HEK293T (cell line): ENCODE data around the gene SRGAP2C.
"Not testable (repeated sequence)": the region's sequence is repeated elsewhere in the genome, so short reads cannot be mapped to it uniquely, and the experiment has no call there.

ENCODE experiments used
- BHLHE40 ChIP-seq: fragments of 450-650 bp; IDR thresholded peaks from 2 replicates; pipeline ENCODE4 v1.6.1; 2016; ENCODE audit warnings: mild to moderate bottlenecking, moderate library complexity, borderline replicate concordance
- CTBP1 ChIP-seq: fragments of 450-650 bp; IDR thresholded peaks from 2 replicates; pipeline ENCODE4 v1.6.1; 2016; ENCODE audit warnings: borderline replicate concordance
- FOXA1 ChIP-seq: fragments of 450-650 bp; IDR thresholded peaks from 2 replicates; pipeline ENCODE4 v1.6.1; 2016; ENCODE audit warnings: mild to moderate bottlenecking
- FOXM1 ChIP-seq: fragments of 450-650 bp; IDR thresholded peaks from 2 replicates; pipeline ENCODE4 v1.6.1; 2017; ENCODE audit warnings: mild to moderate bottlenecking, borderline replicate concordance
- L3MBTL2 ChIP-seq: fragments of 450-650 bp; conservative IDR thresholded peaks from 2 replicates; pipeline ENCODE4 v1.6.1; 2016; ENCODE audit warnings: mild to moderate bottlenecking
- SP1 ChIP-seq: fragments of 450-650 bp; IDR thresholded peaks from 2 replicates; pipeline ENCODE4 v1.6.1; 2017
- ZNF384 ChIP-seq: fragments of 450-650 bp; IDR thresholded peaks from 2 replicates; pipeline ENCODE4 v1.6.1; 2016

DNA sequence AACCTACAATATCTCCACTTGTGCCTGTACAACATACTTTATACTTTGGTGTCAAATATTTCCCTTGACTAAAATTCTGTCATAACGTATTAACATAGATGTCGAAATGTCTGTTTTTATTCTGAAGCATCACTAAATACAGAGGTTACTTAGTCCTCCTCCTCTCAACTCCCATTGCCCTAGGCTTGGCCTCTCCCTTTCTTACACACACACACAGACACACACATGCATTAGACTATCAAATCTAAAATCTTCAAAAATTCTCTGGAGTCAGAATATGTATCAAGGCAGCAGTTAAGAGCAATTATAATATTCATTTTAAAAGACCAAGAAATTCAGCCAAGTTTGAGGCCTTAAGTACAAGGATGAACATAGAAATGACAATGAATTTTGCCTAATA lies 8.1 kb upstream of the SRGAP2C start:
- TF ChIP-seq FOXA1, BHLHE40, SP1, ZNF384, L3MBTL2, CTBP1, FOXM1: not testable (repeated sequence)
